ENCODE results near the gene IRAK1BP1. TPM values are rescaled to one million over a fixed set of nuclear protein-coding genes. Genes with fewer than 3 reads are reported as not detected.

IRAK1BP1 gene
- total RNA-seq, 1 experiment from 2014 or later: 2.2 TPM

- Histone ChIP-seq H3K4me3 (ENCODE audit: low read depth in 2 of 2, low read length in 2 of 2) (no peak overlapping the region), H3K36me3 (ENCODE audit: control insufficient read depth, insufficient read depth, low read length) (no peaks in the 10 kb centered on the region; the same call in 1 of the 2 replicates), H3K27me3 (ENCODE audit: control insufficient read depth, insufficient read depth, low read length) (no peaks in the 10 kb centered on the region), H3K4me1 (ENCODE audit: control insufficient read depth, insufficient read depth, low read length) (no peaks in the 10 kb centered on the region), H3K27ac (ENCODE audit: low read length) (no peak overlapping the region), H3K9me3 (ENCODE audit: control insufficient read depth, insufficient read depth, low read depth, low read length) (no peaks in the 10 kb centered on the region)
- BruUV-seq (replicated peaks): no TSS peak
- intact Hi-C loops (cut with micrococcal nuclease; ENCODE audit: unreplicated experiment) (no loop called here), in situ Hi-C loops (cut with HindIII; ENCODE audit: low pct_unique_long_range_greater_than_20kb, low sequenced_read_pairs) (no loop called here)
- POLR2A ChIA-PET: no interaction called here
- CTCF ChIA-PET: no interaction called here
- no peak for TF ChIP-seq REST (IDR thresholded peaks at IDR 0.05; ENCODE audit: insufficient read depth in 1 of 2, low read depth in 2 of 2, low read length in 1 of 2)
- no peak for TF ChIP-seq POLR2AphosphoS5 (IDR thresholded peaks at IDR 0.05; ENCODE audit: low read depth, low read length)
- no peak for TF ChIP-seq SIN3A (IDR thresholded peaks at IDR 0.05; ENCODE audit: borderline replicate concordance, insufficient read depth, low read depth, low read length)
- no peak for TF ChIP-seq TCF7L2 (IDR thresholded peaks at IDR 0.05; ENCODE audit: low read depth, low read length)
- TF ChIP-seq, protein P1, sequence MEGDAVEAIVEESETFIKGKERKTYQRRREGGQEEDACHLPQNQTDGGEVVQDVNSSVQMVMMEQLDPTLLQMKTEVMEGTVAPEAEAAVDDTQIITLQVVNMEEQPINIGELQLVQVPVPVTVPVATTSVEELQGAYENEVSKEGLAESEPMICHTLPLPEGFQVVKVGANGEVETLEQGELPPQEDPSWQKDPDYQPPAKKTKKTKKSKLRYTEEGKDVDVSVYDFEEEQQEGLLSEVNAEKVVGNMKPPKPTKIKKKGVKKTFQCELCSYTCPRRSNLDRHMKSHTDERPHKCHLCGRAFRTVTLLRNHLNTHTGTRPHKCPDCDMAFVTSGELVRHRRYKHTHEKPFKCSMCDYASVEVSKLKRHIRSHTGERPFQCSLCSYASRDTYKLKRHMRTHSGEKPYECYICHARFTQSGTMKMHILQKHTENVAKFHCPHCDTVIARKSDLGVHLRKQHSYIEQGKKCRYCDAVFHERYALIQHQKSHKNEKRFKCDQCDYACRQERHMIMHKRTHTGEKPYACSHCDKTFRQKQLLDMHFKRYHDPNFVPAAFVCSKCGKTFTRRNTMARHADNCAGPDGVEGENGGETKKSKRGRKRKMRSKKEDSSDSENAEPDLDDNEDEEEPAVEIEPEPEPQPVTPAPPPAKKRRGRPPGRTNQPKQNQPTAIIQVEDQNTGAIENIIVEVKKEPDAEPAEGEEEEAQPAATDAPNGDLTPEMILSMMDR (IDR thresholded peaks at IDR 0.05): no peak
- DNase-seq (ENCODE audit: low read depth, low spot score) (no peak), ATAC-seq (no peak)
Measured at GRCh38 chr6:78875505-78875904, 8.2 kb downstream of the IRAK1BP1 start.

GRCh38 chr6:78883651-78884050 is 16.3 kb downstream of the IRAK1BP1 start:
- DNase-seq (ENCODE audit: low read depth, low spot score): no peak

More at GRCh38 chr6:78883651-78884050, 16.3 kb downstream of the IRAK1BP1 start:
- H3K4me3 ChIP-seq (ENCODE audit: low read depth in 2 of 2, low read length in 2 of 2): no peak overlapping the region
- no peak overlapping the region for H3K27ac ChIP-seq (ENCODE audit: low read length)
- POLR2A ChIA-PET: no interaction called here
- no peaks in the 10 kb centered on the region for H3K4me1 ChIP-seq (ENCODE audit: control insufficient read depth, insufficient read depth, low read length)
- no TSS peak for BruUV-seq (replicated peaks)
- CTCF ChIA-PET: no interaction called here
- in situ Hi-C loops (cut with HindIII; ENCODE audit: low pct_unique_long_range_greater_than_20kb, low sequenced_read_pairs): no loop called here
- intact Hi-C loops (cut with micrococcal nuclease; ENCODE audit: unreplicated experiment): no loop called here
- no peak for TF ChIP-seq REST (IDR thresholded peaks at IDR 0.05; ENCODE audit: insufficient read depth in 1 of 2, low read depth in 2 of 2, low read length in 1 of 2)
- no peak for TF ChIP-seq POLR2AphosphoS5 (IDR thresholded peaks at IDR 0.05; ENCODE audit: low read depth, low read length)
- TF ChIP-seq, protein P1 (IDR thresholded peaks at IDR 0.05): no peak
- TF ChIP-seq TCF7L2 (IDR thresholded peaks at IDR 0.05; ENCODE audit: low read depth, low read length): no peak
- no peak for TF ChIP-seq SIN3A (IDR thresholded peaks at IDR 0.05; ENCODE audit: borderline replicate concordance, insufficient read depth, low read depth, low read length)
- H3K9me3 ChIP-seq (ENCODE audit: control insufficient read depth, insufficient read depth, low read depth, low read length): no peaks in the 10 kb centered on the region
- no peak for ATAC-seq
- H3K27me3 ChIP-seq (ENCODE audit: control insufficient read depth, insufficient read depth, low read length): no peaks in the 10 kb centered on the region
- no peaks in the 10 kb centered on the region for H3K36me3 ChIP-seq (ENCODE audit: control insufficient read depth, insufficient read depth, low read length)
